K562 (cell line): ENCODE measurements around the gene ZNHIT6. TPM values are rescaled to one million over a fixed set of nuclear protein-coding genes. Genes with fewer than 3 reads are reported as not detected.

ENCODE experiments used
- ATAC-seq: fragments of 200-7000 bp; cut with Tn5 transposase; 3 replicates; pipeline ENCODE4 v1.9.1; 2020; ENCODE audit warnings: moderate library complexity
- BruUV-seq: library from RNA; stranded (reverse); fragments of 400-500 nt; replicated peaks from 2 replicates; lab custom pipeline; 2021; lab: Mats Ljungman, UMichigan
- CTCF ChIA-PET: fragments of 300-600 bp; formaldehyde crosslinking; extraction: SDS; loops from one replicate; lab custom pipeline; 2021; ENCODE audit warnings: low intra/inter-chr PET ratio; lab: Yijun Ruan, JAX
- POLR2A ChIA-PET: fragments of 300-600, 350-650 bp; sonication (Branson Sonifier 250); formaldehyde crosslinking; extraction: SDS; loops from one replicate; lab custom pipeline; 2021; ENCODE audit warnings: antibody characterized with exemption, inconsistent platforms; lab: Yijun Ruan, JAX
- DNase-seq, 4 experiments: peaks; one replicate each; pipeline versions ENCODE4 v3.0.0 to v3.0.0-alpha.2; 2011 to 2018; ENCODE audit warnings: low spot score in 3 of 4, mixed read lengths in 3 of 4; ENCODE audit errors: extremely low read depth in 1 of 4
- FAIRE-seq: peaks from 2 replicates; lab custom pipeline; 2011; peaks lifted over from hg19 to GRCh38; lab: Jason Lieb, UNC
- H2AFZ ChIP-seq: 2 replicates; pipeline ENCODE4 v1.6.0; 2011; ENCODE audit warnings: low read depth, low read length, control low read depth, inconsistent platforms
- H3K27ac ChIP-seq: fragments of 200-600 bp; 3 replicates; pipeline ENCODE4 v1.8.0; 2011; ENCODE audit warnings: low read depth, mild to moderate bottlenecking, control low read depth, inconsistent platforms, low read length, moderate library complexity, mixed read lengths; ENCODE audit errors: extremely low read depth
- H3K27me3 ChIP-seq, 2 experiments: fragments of 300-600 bp in 1 of 2; 2 replicates in 1 of 2; 3 replicates in 1 of 2; pipeline versions ENCODE4 v1.6.0 to v1.8.0; 2011; ENCODE audit warnings: inconsistent platforms in 2 of 2, low read length in 2 of 2, mild to moderate bottlenecking in 1 of 2, mixed read lengths in 1 of 2, moderate library complexity in 1 of 2; ENCODE audit not compliant: control insufficient read depth in 2 of 2, insufficient read depth in 2 of 2
- H3K36me3 ChIP-seq: fragments of 300-600 bp; 3 replicates; pipeline ENCODE4 v1.8.0; 2011; ENCODE audit warnings: mild to moderate bottlenecking, low read length, inconsistent platforms; ENCODE audit not compliant: control insufficient read depth, insufficient read depth
- H3K4me1 ChIP-seq, 2 experiments: fragments of 200-600 bp in 1 of 2; replicated peaks in 1 of 2; 2 replicates in 1 of 2; 3 replicates in 1 of 2; pipeline versions ENCODE4 v1.5.1 to v1.8.0; 2011; ENCODE audit warnings: inconsistent platforms in 2 of 2, low read length in 2 of 2, mild to moderate bottlenecking in 1 of 2, mixed read lengths in 1 of 2, moderate library complexity in 1 of 2; ENCODE audit not compliant: control insufficient read depth in 2 of 2, insufficient read depth in 2 of 2
- H3K4me2 ChIP-seq: 2 replicates; pipeline ENCODE4 v1.6.1; 2011; ENCODE audit warnings: low read length, control low read depth, inconsistent platforms, mixed read lengths; ENCODE audit not compliant: insufficient read depth
- H3K4me3 ChIP-seq: fragments of 200-600 bp; sonication (generic), shearing (Covaris generic); 2 replicates; pipeline ENCODE4 v1.5.1; 2016; ENCODE audit warnings: control low read depth, inconsistent platforms
- H3K79me2 ChIP-seq: fragments of 200-600 bp; 3 replicates; pipeline ENCODE4 v1.8.0; 2011; ENCODE audit warnings: low read length, inconsistent platforms; ENCODE audit not compliant: control insufficient read depth, insufficient read depth
- H3K9ac ChIP-seq, 2 experiments: 2 replicates each; pipeline versions ENCODE4 v1.6.0 to v1.6.1; 2011; ENCODE audit warnings: low read depth in 2 of 2, low read length in 2 of 2, control low read depth in 1 of 2, inconsistent platforms in 1 of 2, mild to moderate bottlenecking in 1 of 2, mixed read lengths in 1 of 2; ENCODE audit not compliant: insufficient read depth in 1 of 2
- H3K9me1 ChIP-seq: one replicate; pipeline ENCODE4 v1.6.0; 2011; ENCODE audit warnings: inconsistent platforms, mild to moderate bottlenecking, low read length, moderate library complexity; ENCODE audit not compliant: control insufficient read depth, insufficient read depth
- H3K9me3 ChIP-seq: replicated peaks from 2 replicates; pipeline ENCODE4 v1.5.1; 2011; ENCODE audit warnings: low read depth, low read length, inconsistent platforms; ENCODE audit not compliant: control insufficient read depth, insufficient read depth
- H4K20me1 ChIP-seq: replicated peaks from 2 replicates; pipeline ENCODE4 v1.6.1; 2011; ENCODE audit warnings: low read length, inconsistent platforms, mixed read lengths; ENCODE audit not compliant: control insufficient read depth, insufficient read depth
- CREB1 ChIP-seq, 2 experiments: sonication (generic) in 1 of 2; formaldehyde crosslinking in 1 of 2; IDR thresholded peaks; 2 replicates each; pipeline versions ENCODE4 v1.6.1 to v1.8.0; 2012 to 2022; ENCODE audit warnings: inconsistent platforms in 1 of 2, mild to moderate bottlenecking in 1 of 2, missing genetic modification reagents in 1 of 2, moderate library complexity in 1 of 2
- DDX20 ChIP-seq: fragments of 450-650 bp; IDR thresholded peaks from 2 replicates; pipeline ENCODE4 v1.6.1; 2016; ENCODE audit warnings: missing genetic modification characterization, low read depth, mild to moderate bottlenecking, missing compliant biosample characterization, moderate library complexity
- KLF10 ChIP-seq: fragments of 250-450 bp; sonication (Bioruptor Pico); IDR thresholded peaks from 2 replicates; pipeline ENCODE4 v1.6.1; 2021; ENCODE audit warnings: matching md5 sums
- MAFF ChIP-seq: IDR thresholded peaks from 2 replicates; pipeline ENCODE4 v1.6.1; 2012; ENCODE audit warnings: low read length, improper control_type of control experiment
- PTRF ChIP-seq: fragments of 450-650 bp; IDR thresholded peaks from 2 replicates; pipeline ENCODE4 v1.6.1; 2016; ENCODE audit warnings: mild to moderate bottlenecking, missing genetic modification characterization, missing compliant biosample characterization
- U2AF1 ChIP-seq: fragments of 200-400 bp; formaldehyde crosslinking; optimal IDR thresholded peaks from 2 replicates; pipeline ENCODE3; 2017; ENCODE audit warnings: mild to moderate bottlenecking, low read depth, low read length, moderate library complexity
- ZNF274 ChIP-seq: IDR thresholded peaks from 2 replicates; pipeline ENCODE4 v1.6.1; 2011; ENCODE audit warnings: low read depth, mild to moderate bottlenecking, low read length, moderate library complexity, borderline replicate concordance
- ZNF830 ChIP-seq: fragments of 250-450 bp; sonication (Bioruptor Pico); IDR thresholded peaks from 2 replicates; pipeline ENCODE4 v1.5.0; 2021; ENCODE audit warnings: mild to moderate bottlenecking
- WGBS: fragments of 100-300 bp; shearing (Covaris generic); methylation state at CpG from one replicate; pipeline ENCODE4 v1.1.6; 2016; ENCODE audit warnings: low coverage, mixed read lengths; ENCODE audit not compliant: insufficient coverage; ENCODE audit errors: missing lambda C conversion rate; 5-methylcytosine and 5-hydroxymethylcytosine counted together
- in situ Hi-C: fragments of 300-500 bp; cut with MboI; formaldehyde crosslinking; loops from 4 replicates; pipeline ENCODE4 v1.15.0; 2018; ENCODE audit warnings: inconsistent platforms, mixed read lengths
- intact Hi-C: fragments of 100-400 bp; cut with micrococcal nuclease; formaldehyde crosslinking; loops from 2 replicates; pipeline ENCODE4 v1.14.2; 2022
- polyA plus RNA-seq, 8 experiments: library from polyadenylated mRNA; depleted of rRNA in 4 of 8; stranded (reverse) in 5 of 8; unstranded in 3 of 8; fragments of >200 nt; fragmentation: Nextera tagmentation in 2 of 8; fragmentation: Illumina TruSeq in 1 of 8; extraction: Ambion mirVana in 2 of 8; extraction: Trizol in 1 of 8; gene quantifications; 2 replicates each; pipeline versions ENCODE4 v1.2.1 to v1.2.3, GENCODE V29; 2011 to 2014; ENCODE audit warnings: inconsistent platforms in 1 of 8, missing spikeins in 1 of 8
- total RNA-seq, 7 experiments: library from RNA; depleted of rRNA in 6 of 7; stranded (reverse); fragments of >200 nt in 6 of 7; fragmentation: Illumina TruSeq in 2 of 7; extraction: Trizol in 2 of 7; gene quantifications; 2 replicates each; pipeline versions ENCODE4 v1.2.1 to v1.2.3, GENCODE V29; 2011 to 2021; ENCODE audit warnings: low replicate concordance in 1 of 7
- TF ChIP-seq, protein P1 (sequence below): fragments of 450-650 bp; conservative IDR thresholded peaks from 2 replicates; pipeline ENCODE4 v1.6.1; 2016; ENCODE audit warnings: missing genetic modification characterization, low read depth, mild to moderate bottlenecking, control low read depth, missing compliant biosample characterization
- TF ChIP-seq, protein P2 (sequence below): fragments of 200-800 bp; sonication (Bioruptor generic); IDR thresholded peaks from 2 replicates; pipeline ENCODE4 v1.6.1; 2016; ENCODE audit warnings: missing genetic modification characterization, missing compliant biosample characterization
- TF ChIP-seq, protein P3 (sequence below): sonication (generic); formaldehyde crosslinking; IDR thresholded peaks from 2 replicates; pipeline ENCODE4 v1.8.0; 2023; ENCODE audit warnings: mild to moderate bottlenecking, missing genetic modification reagents

Gene ZNHIT6
- total and polyA plus RNA-seq, 9 of the 15 experiments (the other 6 are each of a cell fraction or from before 2014, with no cell fraction given) = 15.4 to 37.6 (median 21.7) TPM

DNA sequence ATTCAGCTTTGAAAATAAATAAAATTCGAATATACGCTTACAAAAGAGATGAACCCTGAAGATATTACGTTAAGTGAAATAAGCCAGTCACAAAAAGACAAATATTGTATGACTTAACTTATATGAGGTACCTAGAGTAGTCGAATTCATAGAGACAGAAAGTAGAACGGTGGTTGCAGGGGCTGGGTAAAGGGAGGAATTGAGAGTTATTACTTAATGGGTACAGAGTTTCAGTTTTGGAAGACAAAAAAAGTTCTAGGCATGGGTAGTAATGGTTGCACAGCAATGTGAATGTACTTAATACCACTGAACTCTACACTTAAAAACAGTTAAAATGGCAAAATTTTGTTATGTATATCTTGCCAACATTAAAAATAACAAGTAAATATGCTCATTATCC, 48.6 kb upstream of the ZNHIT6 start:
- Histone ChIP-seq H3K79me2 (no peaks in the 10 kb centered on the region), H3K27ac (no peak overlapping the region), H3K4me1 (no peaks in the 10 kb centered on the region), H3K9me3 (no peaks in the 10 kb centered on the region), H2AFZ (no peak overlapping the region), H3K9me1 (no peaks in the 10 kb centered on the region), H4K20me1 (no peaks in the 10 kb centered on the region), H3K4me3 (no peak overlapping the region), H3K4me2 (no peak overlapping the region), H3K36me3 (no peaks in the 10 kb centered on the region), H3K27me3 (no peaks in the 10 kb centered on the region), H3K9ac (no peak overlapping the region)
- ATAC-seq = no peak
- POLR2A ChIA-PET = no interaction called here
- FAIRE-seq = no peak
- no TSS peak for BruUV-seq
- in situ Hi-C loops = no loop called here
- CTCF ChIA-PET = no interaction called here
- WGBS = 3% methylated on average over 5 of the region's 5 CpGs
- intact Hi-C loops = no loop called here
- no peak for DNase-seq
- TF ChIP-seq KLF10 = no peak
- no peak for TF ChIP-seq ZNF274
- TF ChIP-seq, protein P1, sequence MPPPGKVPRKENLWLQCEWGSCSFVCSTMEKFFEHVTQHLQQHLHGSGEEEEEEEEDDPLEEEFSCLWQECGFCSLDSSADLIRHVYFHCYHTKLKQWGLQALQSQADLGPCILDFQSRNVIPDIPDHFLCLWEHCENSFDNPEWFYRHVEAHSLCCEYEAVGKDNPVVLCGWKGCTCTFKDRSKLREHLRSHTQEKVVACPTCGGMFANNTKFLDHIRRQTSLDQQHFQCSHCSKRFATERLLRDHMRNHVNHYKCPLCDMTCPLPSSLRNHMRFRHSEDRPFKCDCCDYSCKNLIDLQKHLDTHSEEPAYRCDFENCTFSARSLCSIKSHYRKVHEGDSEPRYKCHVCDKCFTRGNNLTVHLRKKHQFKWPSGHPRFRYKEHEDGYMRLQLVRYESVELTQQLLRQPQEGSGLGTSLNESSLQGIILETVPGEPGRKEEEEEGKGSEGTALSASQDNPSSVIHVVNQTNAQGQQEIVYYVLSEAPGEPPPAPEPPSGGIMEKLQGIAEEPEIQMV = no peak
- no peak for TF ChIP-seq MAFF
- TF ChIP-seq, protein P2, sequence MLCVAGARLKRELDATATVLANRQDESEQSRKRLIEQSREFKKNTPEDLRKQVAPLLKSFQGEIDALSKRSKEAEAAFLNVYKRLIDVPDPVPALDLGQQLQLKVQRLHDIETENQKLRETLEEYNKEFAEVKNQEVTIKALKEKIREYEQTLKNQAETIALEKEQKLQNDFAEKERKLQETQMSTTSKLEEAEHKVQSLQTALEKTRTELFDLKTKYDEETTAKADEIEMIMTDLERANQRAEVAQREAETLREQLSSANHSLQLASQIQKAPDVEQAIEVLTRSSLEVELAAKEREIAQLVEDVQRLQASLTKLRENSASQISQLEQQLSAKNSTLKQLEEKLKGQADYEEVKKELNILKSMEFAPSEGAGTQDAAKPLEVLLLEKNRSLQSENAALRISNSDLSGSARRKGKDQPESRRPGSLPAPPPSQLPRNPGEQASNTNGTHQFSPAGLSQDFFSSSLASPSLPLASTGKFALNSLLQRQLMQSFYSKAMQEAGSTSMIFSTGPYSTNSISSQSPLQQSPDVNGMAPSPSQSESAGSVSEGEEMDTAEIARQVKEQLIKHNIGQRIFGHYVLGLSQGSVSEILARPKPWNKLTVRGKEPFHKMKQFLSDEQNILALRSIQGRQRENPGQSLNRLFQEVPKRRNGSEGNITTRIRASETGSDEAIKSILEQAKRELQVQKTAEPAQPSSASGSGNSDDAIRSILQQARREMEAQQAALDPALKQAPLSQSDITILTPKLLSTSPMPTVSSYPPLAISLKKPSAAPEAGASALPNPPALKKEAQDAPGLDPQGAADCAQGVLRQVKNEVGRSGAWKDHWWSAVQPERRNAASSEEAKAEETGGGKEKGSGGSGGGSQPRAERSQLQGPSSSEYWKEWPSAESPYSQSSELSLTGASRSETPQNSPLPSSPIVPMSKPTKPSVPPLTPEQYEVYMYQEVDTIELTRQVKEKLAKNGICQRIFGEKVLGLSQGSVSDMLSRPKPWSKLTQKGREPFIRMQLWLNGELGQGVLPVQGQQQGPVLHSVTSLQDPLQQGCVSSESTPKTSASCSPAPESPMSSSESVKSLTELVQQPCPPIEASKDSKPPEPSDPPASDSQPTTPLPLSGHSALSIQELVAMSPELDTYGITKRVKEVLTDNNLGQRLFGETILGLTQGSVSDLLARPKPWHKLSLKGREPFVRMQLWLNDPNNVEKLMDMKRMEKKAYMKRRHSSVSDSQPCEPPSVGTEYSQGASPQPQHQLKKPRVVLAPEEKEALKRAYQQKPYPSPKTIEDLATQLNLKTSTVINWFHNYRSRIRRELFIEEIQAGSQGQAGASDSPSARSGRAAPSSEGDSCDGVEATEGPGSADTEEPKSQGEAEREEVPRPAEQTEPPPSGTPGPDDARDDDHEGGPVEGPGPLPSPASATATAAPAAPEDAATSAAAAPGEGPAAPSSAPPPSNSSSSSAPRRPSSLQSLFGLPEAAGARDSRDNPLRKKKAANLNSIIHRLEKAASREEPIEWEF (CRISPR knock-in tag) = no peak
- no peak for TF ChIP-seq CREB1 (IDR thresholded peaks at IDR 0.05)
- TF ChIP-seq CREB1 (CRISPR knock-in tag; IDR thresholded peaks at IDR 0.05) = no peak
- TF ChIP-seq DDX20 (tag) = no peak
- TF ChIP-seq, protein P3, sequence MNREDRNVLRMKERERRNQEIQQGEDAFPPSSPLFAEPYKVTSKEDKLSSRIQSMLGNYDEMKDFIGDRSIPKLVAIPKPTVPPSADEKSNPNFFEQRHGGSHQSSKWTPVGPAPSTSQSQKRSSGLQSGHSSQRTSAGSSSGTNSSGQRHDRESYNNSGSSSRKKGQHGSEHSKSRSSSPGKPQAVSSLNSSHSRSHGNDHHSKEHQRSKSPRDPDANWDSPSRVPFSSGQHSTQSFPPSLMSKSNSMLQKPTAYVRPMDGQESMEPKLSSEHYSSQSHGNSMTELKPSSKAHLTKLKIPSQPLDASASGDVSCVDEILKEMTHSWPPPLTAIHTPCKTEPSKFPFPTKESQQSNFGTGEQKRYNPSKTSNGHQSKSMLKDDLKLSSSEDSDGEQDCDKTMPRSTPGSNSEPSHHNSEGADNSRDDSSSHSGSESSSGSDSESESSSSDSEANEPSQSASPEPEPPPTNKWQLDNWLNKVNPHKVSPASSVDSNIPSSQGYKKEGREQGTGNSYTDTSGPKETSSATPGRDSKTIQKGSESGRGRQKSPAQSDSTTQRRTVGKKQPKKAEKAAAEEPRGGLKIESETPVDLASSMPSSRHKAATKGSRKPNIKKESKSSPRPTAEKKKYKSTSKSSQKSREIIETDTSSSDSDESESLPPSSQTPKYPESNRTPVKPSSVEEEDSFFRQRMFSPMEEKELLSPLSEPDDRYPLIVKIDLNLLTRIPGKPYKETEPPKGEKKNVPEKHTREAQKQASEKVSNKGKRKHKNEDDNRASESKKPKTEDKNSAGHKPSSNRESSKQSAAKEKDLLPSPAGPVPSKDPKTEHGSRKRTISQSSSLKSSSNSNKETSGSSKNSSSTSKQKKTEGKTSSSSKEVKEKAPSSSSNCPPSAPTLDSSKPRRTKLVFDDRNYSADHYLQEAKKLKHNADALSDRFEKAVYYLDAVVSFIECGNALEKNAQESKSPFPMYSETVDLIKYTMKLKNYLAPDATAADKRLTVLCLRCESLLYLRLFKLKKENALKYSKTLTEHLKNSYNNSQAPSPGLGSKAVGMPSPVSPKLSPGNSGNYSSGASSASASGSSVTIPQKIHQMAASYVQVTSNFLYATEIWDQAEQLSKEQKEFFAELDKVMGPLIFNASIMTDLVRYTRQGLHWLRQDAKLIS (CRISPR knock-in tag) = no peak
- no peak for TF ChIP-seq PTRF (tag)
- TF ChIP-seq ZNF830 = no peak
- TF ChIP-seq U2AF1 = no peak
